HFF-Myc (cell line): Measurements from ENCODE around the gene ETV3.

Experiments used
- DNase-seq: peaks from one replicate; pipeline ENCODE4 v3.0.0-alpha.2; 2011; ENCODE audit warnings: low read depth; ENCODE audit errors: extremely low read depth
- H3K4me3 ChIP-seq: replicated peaks from 2 replicates; pipeline ENCODE4 v1.5.1; 2011; ENCODE audit warnings: low read depth, mild to moderate bottlenecking, control low read depth, low read length
- TF ChIP-seq, protein P1 (sequence below): IDR thresholded peaks from 2 replicates; pipeline ENCODE4 v1.5.1; 2012; ENCODE audit warnings: mild to moderate bottlenecking, low read depth, low read length, control low read depth; ENCODE audit errors: missing control alignments

ETV3 gene

DNA sequence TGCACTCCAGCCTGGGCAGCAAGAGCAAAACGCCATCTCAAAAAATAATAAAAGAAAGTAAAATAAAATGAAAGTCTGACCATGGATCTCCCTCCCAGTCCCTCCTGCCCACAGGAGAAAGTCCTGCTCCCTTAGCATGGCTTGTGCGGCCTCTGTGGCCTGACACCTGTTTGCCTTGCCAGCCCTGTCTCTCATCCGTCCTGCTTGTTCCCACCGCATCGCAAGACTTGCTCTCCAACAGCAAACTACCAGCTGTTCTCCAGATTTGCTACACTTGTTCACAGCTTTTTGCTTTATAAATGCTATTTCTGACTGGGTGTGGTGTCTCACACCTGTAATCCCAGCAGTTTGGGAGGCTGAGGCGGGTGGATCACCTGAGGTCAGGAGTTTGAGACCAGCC is 41.3 kb downstream of the ETV3 start:
- DNase-seq = no peak
- TF ChIP-seq, protein P1, sequence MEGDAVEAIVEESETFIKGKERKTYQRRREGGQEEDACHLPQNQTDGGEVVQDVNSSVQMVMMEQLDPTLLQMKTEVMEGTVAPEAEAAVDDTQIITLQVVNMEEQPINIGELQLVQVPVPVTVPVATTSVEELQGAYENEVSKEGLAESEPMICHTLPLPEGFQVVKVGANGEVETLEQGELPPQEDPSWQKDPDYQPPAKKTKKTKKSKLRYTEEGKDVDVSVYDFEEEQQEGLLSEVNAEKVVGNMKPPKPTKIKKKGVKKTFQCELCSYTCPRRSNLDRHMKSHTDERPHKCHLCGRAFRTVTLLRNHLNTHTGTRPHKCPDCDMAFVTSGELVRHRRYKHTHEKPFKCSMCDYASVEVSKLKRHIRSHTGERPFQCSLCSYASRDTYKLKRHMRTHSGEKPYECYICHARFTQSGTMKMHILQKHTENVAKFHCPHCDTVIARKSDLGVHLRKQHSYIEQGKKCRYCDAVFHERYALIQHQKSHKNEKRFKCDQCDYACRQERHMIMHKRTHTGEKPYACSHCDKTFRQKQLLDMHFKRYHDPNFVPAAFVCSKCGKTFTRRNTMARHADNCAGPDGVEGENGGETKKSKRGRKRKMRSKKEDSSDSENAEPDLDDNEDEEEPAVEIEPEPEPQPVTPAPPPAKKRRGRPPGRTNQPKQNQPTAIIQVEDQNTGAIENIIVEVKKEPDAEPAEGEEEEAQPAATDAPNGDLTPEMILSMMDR = no peak
- no peak overlapping the region for H3K4me3 ChIP-seq

DNA sequence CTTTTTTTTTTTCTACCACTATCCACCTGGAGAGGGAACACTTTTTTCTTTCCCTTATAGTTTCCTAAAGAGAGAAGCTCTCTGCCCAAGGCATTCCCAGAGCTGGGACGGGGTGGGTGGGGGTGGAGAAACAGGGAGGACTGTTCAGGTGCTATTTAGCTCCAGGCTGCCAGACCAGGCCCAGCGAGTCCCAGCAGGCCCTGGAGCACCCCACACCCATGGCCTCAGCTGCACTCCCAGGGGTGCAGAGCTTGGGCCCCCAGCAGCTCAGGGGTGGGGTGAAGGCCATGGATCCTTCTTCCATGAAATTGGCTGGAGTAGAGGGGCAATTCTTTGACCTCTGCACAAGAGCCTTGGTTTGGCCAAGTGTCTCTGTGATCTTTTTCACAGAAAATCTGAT is 42.6 kb downstream of the ETV3 start:
- TF ChIP-seq, protein P1 = no peak
- no peak for DNase-seq
- H3K4me3 ChIP-seq = no peak overlapping the region

DNA sequence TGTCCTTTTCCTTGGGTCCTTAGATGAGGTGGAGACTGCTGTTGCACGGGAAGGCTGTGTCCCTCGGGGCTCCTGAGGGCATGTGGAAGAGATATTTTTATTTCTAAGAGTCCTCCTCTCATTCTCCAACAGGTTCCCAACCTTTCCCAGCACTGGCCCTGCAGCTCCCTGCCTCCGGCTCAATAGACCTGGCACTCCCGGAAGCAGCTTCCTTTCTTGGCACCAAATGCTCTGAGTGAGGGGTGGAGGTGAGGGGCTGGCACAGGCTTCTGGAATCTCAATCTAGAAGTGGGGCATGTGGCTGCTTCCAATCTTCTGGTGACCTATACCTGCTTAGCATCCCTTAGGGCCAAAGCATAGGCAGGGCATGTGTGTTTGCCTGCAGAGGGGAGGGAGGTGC is 43.1 kb downstream of the ETV3 start:
- TF ChIP-seq, protein P1 = no peak
- no peak for DNase-seq
- no peak overlapping the region for H3K4me3 ChIP-seq

DNA sequence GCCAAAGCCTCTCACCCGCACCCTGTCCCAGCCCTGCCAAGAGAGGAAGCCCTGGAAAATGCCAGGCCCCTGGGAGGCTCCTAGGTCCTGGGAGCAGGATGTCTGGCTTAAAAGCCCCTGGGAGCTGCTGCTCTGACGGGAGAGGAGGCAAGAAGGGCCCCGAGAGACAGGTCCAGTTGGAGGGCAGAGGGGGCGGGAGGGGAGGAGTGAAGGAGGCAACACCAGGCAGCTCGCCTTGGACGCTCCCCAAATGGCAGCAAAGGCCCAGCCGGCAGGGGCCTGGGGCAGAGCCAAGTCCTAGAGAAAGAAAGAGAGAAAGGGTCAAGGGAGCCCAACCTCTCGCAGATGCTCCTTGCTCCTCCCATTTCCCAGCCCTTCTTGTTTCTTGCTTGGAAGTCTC is 45.4 kb downstream of the ETV3 start:
- H3K4me3 ChIP-seq = no peak overlapping the region
- TF ChIP-seq, protein P1 = no peak
- DNase-seq = no peak

DNA sequence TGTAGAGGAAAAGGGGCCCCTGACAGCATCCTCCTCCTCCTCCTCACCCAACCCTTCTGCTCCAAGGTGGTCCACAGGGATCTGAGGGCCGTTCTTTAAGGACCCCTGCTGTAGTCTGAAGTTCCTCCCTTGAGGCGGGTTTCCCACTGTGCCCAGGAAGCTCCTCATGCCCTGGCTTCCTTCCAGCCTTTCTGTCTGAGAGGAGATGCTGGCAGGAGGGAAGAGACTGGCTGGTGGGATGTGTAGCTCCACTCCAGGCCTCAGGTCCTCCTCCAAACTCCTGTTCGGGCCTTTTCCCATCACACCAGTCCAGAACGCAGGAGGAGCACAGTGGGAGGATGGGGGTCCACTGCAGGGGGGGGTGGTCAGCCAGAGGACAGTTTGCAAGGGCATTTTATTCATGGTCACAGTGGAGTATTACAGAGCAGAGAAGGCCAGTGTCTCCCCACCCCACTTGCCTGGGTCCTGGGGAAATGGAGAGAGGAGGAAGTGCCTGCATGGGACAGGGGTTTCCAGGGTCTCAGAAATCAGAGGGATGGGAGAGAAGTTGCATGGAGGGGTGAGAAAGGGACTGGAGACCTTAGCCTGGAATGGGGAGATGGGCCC is 46.4 kb downstream of the ETV3 start:
- no peak overlapping the region for H3K4me3 ChIP-seq
- TF ChIP-seq, protein P1 = no peak
- no peak for DNase-seq

DNA sequence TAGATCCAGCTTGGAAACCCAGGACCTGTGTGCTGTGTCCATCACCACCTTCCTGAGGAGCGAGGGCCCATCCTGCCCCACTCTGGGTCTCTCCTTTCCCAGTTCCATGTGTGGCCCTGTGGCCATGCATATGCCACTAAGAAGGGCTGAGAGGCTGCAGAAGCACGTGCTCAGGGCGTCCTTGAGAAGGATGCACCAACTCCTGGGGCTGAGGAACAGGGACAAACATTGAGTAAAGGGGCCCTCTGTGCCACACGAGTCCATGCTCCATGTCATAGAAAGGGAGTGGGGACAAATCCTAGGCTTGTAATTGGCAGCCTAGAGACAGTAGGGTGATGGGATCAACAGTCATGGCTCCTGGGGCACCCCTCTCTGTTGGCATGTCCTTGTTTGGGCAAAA is 47.0 kb downstream of the ETV3 start:
- DNase-seq = no peak
- TF ChIP-seq, protein P1 = no peak

DNA sequence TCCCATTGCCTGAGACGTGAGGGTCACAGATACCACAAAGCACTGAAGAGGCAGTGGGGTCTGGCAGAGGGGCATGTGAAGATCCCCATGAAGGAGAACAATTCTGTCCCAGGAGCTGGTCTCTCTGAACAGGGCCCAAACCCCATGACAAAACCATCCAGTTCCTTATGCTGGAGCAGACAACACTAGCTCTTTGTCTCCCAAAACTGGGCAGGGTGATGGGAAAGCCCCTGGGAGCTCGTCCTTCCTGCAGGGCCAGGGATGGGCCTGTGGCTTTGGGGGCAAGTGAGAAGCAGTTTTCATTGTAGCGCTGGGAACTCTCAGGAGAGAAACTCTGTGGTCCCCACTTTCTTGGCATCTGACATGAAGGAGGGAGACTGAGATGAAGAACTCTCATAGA is 47.4 kb downstream of the ETV3 start:
- DNase-seq = no peak
- TF ChIP-seq, protein P1 = no peak
- H3K4me3 ChIP-seq = no peak overlapping the region

More for the DNA sequence above, 47.0 kb downstream of the ETV3 start:
- no peak overlapping the region for H3K4me3 ChIP-seq
